Panc1 (cell line): ENCODE data around the gene SUGCT.

Experiments used
- CTCF ChIP-seq: fragments of 450-650 bp; IDR thresholded peaks from 2 replicates; pipeline ENCODE4 v1.5.1; 2017; ENCODE audit warnings: mild to moderate bottlenecking
- POLR2AphosphoS5 ChIP-seq: IDR thresholded peaks from 2 replicates; pipeline ENCODE4 v1.6.1; 2012; ENCODE audit warnings: mild to moderate bottlenecking, low read depth, low read length, moderate library complexity
- SIN3A ChIP-seq: IDR thresholded peaks from 2 replicates; pipeline ENCODE4 v1.6.1; 2012; ENCODE audit warnings: low read depth, mild to moderate bottlenecking, low read length, moderate library complexity, borderline replicate concordance; ENCODE audit not compliant: insufficient read depth
- TF ChIP-seq, protein P1 (sequence below), 2 experiments: IDR thresholded peaks; 2 replicates each; pipeline ENCODE4 v1.6.1; 2011 to 2012; ENCODE audit warnings: low read depth in 2 of 2, control low read depth in 1 of 2, low read length in 1 of 2, mild to moderate bottlenecking in 1 of 2, moderate library complexity in 1 of 2; ENCODE audit not compliant: insufficient read depth in 1 of 2

- TF ChIP-seq CTCF (no peak), POLR2AphosphoS5 (no peak), SIN3A (no peak)
- TF ChIP-seq, protein P1, sequence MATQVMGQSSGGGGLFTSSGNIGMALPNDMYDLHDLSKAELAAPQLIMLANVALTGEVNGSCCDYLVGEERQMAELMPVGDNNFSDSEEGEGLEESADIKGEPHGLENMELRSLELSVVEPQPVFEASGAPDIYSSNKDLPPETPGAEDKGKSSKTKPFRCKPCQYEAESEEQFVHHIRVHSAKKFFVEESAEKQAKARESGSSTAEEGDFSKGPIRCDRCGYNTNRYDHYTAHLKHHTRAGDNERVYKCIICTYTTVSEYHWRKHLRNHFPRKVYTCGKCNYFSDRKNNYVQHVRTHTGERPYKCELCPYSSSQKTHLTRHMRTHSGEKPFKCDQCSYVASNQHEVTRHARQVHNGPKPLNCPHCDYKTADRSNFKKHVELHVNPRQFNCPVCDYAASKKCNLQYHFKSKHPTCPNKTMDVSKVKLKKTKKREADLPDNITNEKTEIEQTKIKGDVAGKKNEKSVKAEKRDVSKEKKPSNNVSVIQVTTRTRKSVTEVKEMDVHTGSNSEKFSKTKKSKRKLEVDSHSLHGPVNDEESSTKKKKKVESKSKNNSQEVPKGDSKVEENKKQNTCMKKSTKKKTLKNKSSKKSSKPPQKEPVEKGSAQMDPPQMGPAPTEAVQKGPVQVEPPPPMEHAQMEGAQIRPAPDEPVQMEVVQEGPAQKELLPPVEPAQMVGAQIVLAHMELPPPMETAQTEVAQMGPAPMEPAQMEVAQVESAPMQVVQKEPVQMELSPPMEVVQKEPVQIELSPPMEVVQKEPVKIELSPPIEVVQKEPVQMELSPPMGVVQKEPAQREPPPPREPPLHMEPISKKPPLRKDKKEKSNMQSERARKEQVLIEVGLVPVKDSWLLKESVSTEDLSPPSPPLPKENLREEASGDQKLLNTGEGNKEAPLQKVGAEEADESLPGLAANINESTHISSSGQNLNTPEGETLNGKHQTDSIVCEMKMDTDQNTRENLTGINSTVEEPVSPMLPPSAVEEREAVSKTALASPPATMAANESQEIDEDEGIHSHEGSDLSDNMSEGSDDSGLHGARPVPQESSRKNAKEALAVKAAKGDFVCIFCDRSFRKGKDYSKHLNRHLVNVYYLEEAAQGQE (IDR thresholded peaks at IDR 0.05; ENCODE audit: insufficient read depth in 1 of 2, low read depth in 2 of 2, low read length in 1 of 2): no peak
Observed at GRCh38 chr7:40656349-40656748, 521.5 kb downstream of the SUGCT start.
